ENCODE results near the gene TRMT1.

GRCh38 chr19:13094771-13095392, 21.7 kb downstream of the TRMT1 start:
- TF ChIP-seq CTCF (IDR thresholded peaks at IDR 0.05) (no peak), POLR2A (IDR thresholded peaks at IDR 0.05) (no peak)
